ENCODE measurements around the gene PIEZO2.
"Not testable (repeated sequence)": the region's sequence is repeated elsewhere in the genome, so short reads cannot be mapped to it uniquely, and the experiment has no call there.

Gene PIEZO2

GRCh38 chr18:11149441-11150270 lies at the start of gene PIEZO2:
PIEZO2 (minus strand) TSS chr18:11149569; CDS start chr18:11148588, 981 bp downstream.
- DNase-seq (ENCODE audit: low read depth): peak; percentile 24
- H3K4me3 ChIP-seq (ENCODE audit: low read length): peak within 1 kb of the TSS; percentile 29
- TF ChIP-seq CTCF (conservative IDR thresholded peaks at IDR 0.05; ENCODE audit: low read length): no peak

GRCh38 chr18:11183637-11184036 lies 34.3 kb upstream of the PIEZO2 start:
- no peak overlapping the region for H3K4me3 ChIP-seq (ENCODE audit: low read length)
- TF ChIP-seq CTCF (conservative IDR thresholded peaks at IDR 0.05; ENCODE audit: low read length): no peak
- no peak for DNase-seq (ENCODE audit: low read depth)

GRCh38 chr18:11181629-11182028 lies 32.3 kb upstream of the PIEZO2 start:
- not testable (repeated sequence) for H3K4me3 ChIP-seq (ENCODE audit: low read length); DNase-seq (ENCODE audit: low read depth)

GRCh38 chr18:11179959-11180519 lies 30.7 kb upstream of the PIEZO2 start:
- no peak for TF ChIP-seq CTCF (conservative IDR thresholded peaks at IDR 0.05; ENCODE audit: low read length)
- DNase-seq (ENCODE audit: low read depth): no peak
- no peak overlapping the region for H3K4me3 ChIP-seq (ENCODE audit: low read length)

GRCh38 chr18:11178951-11179549 lies 29.7 kb upstream of the PIEZO2 start:
- peak; percentile 92 for DNase-seq (ENCODE audit: low read depth)
- no peak for TF ChIP-seq CTCF (conservative IDR thresholded peaks at IDR 0.05; ENCODE audit: low read length)
- no peak overlapping the region for H3K4me3 ChIP-seq (ENCODE audit: low read length)

GRCh38 chr18:11177382-11177781 lies 28.0 kb upstream of the PIEZO2 start:
- DNase-seq (ENCODE audit: low read depth): no peak
- TF ChIP-seq CTCF (conservative IDR thresholded peaks at IDR 0.05; ENCODE audit: low read length): no peak
- H3K4me3 ChIP-seq (ENCODE audit: low read length): no peak overlapping the region

GRCh38 chr18:11176481-11176881 lies 27.1 kb upstream of the PIEZO2 start:
- DNase-seq (ENCODE audit: low read depth): peak; percentile 70
- no peak overlapping the region for H3K4me3 ChIP-seq (ENCODE audit: low read length)

More at GRCh38 chr18:11176481-11176881, 27.1 kb upstream of the PIEZO2 start:
- TF ChIP-seq CTCF (conservative IDR thresholded peaks at IDR 0.05; ENCODE audit: low read length): no peak

Data from AG10803 (cell line).